ENCODE measurements around the gene MCCC1. TPM values are rescaled to one million over a fixed set of nuclear protein-coding genes. Genes with fewer than 3 reads are reported as not detected.

Gene MCCC1
- total and polyA plus RNA-seq, 2 of the 13 experiments (the other 11 are each of a cell fraction or from before 2014, with no cell fraction given): 11.7 to 30.1 TPM

GRCh38 chr3:183108470-183108869, 9.2 kb upstream of the MCCC1 start:
- H3K36me3 ChIP-seq (replicated peaks in 1 of 2; ENCODE audit: control insufficient read depth in 1 of 2, insufficient read depth in 2 of 2, low read length in 2 of 2): no peaks in the 10 kb centered on the region
- CTCF ChIA-PET (ENCODE audit: low intra/inter-chr PET ratio, low total read pairs): no interaction called here
- no peak overlapping the region for H2AFZ ChIP-seq (ENCODE audit: low read length)
- in situ Hi-C loops (cut with HindIII; ENCODE audit: extremely low pct_ligation_motif_present, low pct_unique_long_range_greater_than_20kb) (no loop called here), intact Hi-C loops (cut with micrococcal nuclease; ENCODE audit: unreplicated experiment) (no loop called here)
- no peaks in the 10 kb centered on the region; a peak in 1 of 5 replicates for H3K27me3 ChIP-seq (ENCODE audit: control insufficient read depth in 1 of 2, insufficient read depth in 2 of 2, low read length in 2 of 2)
- no peak for FAIRE-seq
- H3K9me3 ChIP-seq (ENCODE audit: low read length): no peaks in the 10 kb centered on the region
- no peak for ATAC-seq
- TF ChIP-seq ZNF414 (CRISPR knock-in tag; IDR thresholded peaks at IDR 0.05): no peak
- TF ChIP-seq TEF (CRISPR knock-in tag; IDR thresholded peaks at IDR 0.05): no peak
- no peak for TF ChIP-seq KLF6 (CRISPR knock-in tag; IDR thresholded peaks at IDR 0.05)
- no peak for TF ChIP-seq ZNF780A (CRISPR knock-in tag; IDR thresholded peaks at IDR 0.05)
- TF ChIP-seq FOXP1 (IDR thresholded peaks at IDR 0.05): no peak
- TF ChIP-seq FOXP1 (CRISPR knock-in tag; IDR thresholded peaks at IDR 0.05): no peak
- TF ChIP-seq GMEB1 (CRISPR knock-in tag; IDR thresholded peaks at IDR 0.05; ENCODE audit: borderline replicate concordance): no peak
- no peak for TF ChIP-seq KDM2A (CRISPR knock-in tag; IDR thresholded peaks at IDR 0.05; ENCODE audit: borderline replicate concordance, low read depth)
- TF ChIP-seq ELF3 (CRISPR knock-in tag; IDR thresholded peaks at IDR 0.05): no peak
- no peak for TF ChIP-seq ZNF3 (CRISPR knock-in tag; IDR thresholded peaks at IDR 0.05)
- no peaks in the 10 kb centered on the region for H4K20me1 ChIP-seq (ENCODE audit: insufficient read depth, low read length)
- H3K4me2 ChIP-seq (ENCODE audit: low read depth, low read length): no peak overlapping the region
- no peak for DNase-seq (ENCODE audit: low spot score)
- POLR2A ChIA-PET: no interaction called here
- H3K9ac ChIP-seq (ENCODE audit: insufficient read depth, low read depth, low read length): no peak overlapping the region
- WGBS (ENCODE audit: low lambda C conversion rate): 68% methylated on average over 4 of the region's 4 CpGs
- no peak overlapping the region for H3K4me3 ChIP-seq (replicated peaks in 1 of 3; ENCODE audit: insufficient read depth in 1 of 3, low read depth in 2 of 3, low read length in 3 of 3)
- no TSS peak for BruUV-seq (replicated peaks)
- no peak overlapping the region for H3K27ac ChIP-seq (ENCODE audit: extremely low read length, insufficient read depth, low read length)
- H3K4me1 ChIP-seq (ENCODE audit: insufficient read depth, low read length): peaks cover 9% of the 10 kb centered on the region; the same call in 1 of the 2 replicates
- no peaks in the 10 kb centered on the region for H3K79me2 ChIP-seq (ENCODE audit: insufficient read depth, low read length)

Data from HepG2 (cell line).